Stomach (tissue), 4 donors: ENCODE measurements around the gene LRRC34.

Source experiments
- EP300 ChIP-seq: sonication (generic); formaldehyde crosslinking; IDR thresholded peaks from one replicate; pipeline ENCODE4 v1.6.1; 2017; ENCODE audit warnings: antibody characterized with exemption
- POLR2A ChIP-seq, 4 donors: fragments of 450-650 bp; IDR thresholded peaks; one replicate each; pipeline ENCODE4 v1.6.1; 2016; ENCODE audit warnings: antibody characterized with exemption in 4 of 4, control low read depth in 2 of 4, mild to moderate bottlenecking in 1 of 4, moderate library complexity in 1 of 4
- POLR2AphosphoS5 ChIP-seq, 3 donors: sonication (generic); formaldehyde crosslinking; IDR thresholded peaks; one replicate each; pipeline ENCODE4 v1.6.1; 2016; ENCODE audit warnings: antibody characterized with exemption in 3 of 3
- TF ChIP-seq, protein P1 (sequence below), 7 experiments: fragments of 450-650 bp in 4 of 7; fragments of 200-600 bp in 3 of 7; sonication (generic) in 3 of 7; IDR thresholded peaks; one replicate each; pipeline ENCODE4 v1.5.1; 2016 to 2019; ENCODE audit warnings: antibody characterized with exemption in 7 of 7, control low read depth in 2 of 7, mild to moderate bottlenecking in 1 of 7

- TF ChIP-seq, protein P1, sequence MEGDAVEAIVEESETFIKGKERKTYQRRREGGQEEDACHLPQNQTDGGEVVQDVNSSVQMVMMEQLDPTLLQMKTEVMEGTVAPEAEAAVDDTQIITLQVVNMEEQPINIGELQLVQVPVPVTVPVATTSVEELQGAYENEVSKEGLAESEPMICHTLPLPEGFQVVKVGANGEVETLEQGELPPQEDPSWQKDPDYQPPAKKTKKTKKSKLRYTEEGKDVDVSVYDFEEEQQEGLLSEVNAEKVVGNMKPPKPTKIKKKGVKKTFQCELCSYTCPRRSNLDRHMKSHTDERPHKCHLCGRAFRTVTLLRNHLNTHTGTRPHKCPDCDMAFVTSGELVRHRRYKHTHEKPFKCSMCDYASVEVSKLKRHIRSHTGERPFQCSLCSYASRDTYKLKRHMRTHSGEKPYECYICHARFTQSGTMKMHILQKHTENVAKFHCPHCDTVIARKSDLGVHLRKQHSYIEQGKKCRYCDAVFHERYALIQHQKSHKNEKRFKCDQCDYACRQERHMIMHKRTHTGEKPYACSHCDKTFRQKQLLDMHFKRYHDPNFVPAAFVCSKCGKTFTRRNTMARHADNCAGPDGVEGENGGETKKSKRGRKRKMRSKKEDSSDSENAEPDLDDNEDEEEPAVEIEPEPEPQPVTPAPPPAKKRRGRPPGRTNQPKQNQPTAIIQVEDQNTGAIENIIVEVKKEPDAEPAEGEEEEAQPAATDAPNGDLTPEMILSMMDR (IDR thresholded peaks at IDR 0.05): no peak
- TF ChIP-seq POLR2A (IDR thresholded peaks at IDR 0.05): no peak
- no peak for TF ChIP-seq POLR2AphosphoS5 (IDR thresholded peaks at IDR 0.05)
- TF ChIP-seq EP300: no peak
These were observed 20.3 kb downstream of the LRRC34 start for GRCh38 chr3:169792359-169792758.
